CD4-positive, alpha-beta T cell treated with Interleukin-15 for 1 hour (primary cell): ENCODE results near the gene TMEM54.

Experiments
- DNase-seq: peaks from one replicate; pipeline ENCODE4 v3.0.0-alpha.2; 2020

Gene TMEM54

GRCh38 chr1:32900956-32901822, at the start of gene TMEM54:
Gene TMEM54 (minus strand): TSS chr1:32901389. CDS start chr1:32901238, 151 bp downstream.
- no peak for DNase-seq

- no peak for DNase-seq
These were observed 48.3 kb upstream of the TMEM54 start for GRCh38 chr1:32949519-32949918.

- no peak for DNase-seq
These were observed 47.7 kb upstream of the TMEM54 start for GRCh38 chr1:32948905-32949304.

GRCh38 chr1:32948390-32948722, 47.2 kb upstream of the TMEM54 start:
- DNase-seq = no peak

- no peak for DNase-seq
These were observed 46.6 kb upstream of the TMEM54 start for GRCh38 chr1:32947669-32948389.

GRCh38 chr1:32946413-32946812, 45.2 kb upstream of the TMEM54 start:
- no peak for DNase-seq

GRCh38 chr1:32944180-32944579, 43.0 kb upstream of the TMEM54 start:
- DNase-seq = no peak

GRCh38 chr1:32939655-32940371, 38.6 kb upstream of the TMEM54 start:
- DNase-seq = no peak

- DNase-seq = no peak
These were observed 35.9 kb upstream of the TMEM54 start for GRCh38 chr1:32937061-32937460.

GRCh38 chr1:32934535-32934934, 33.3 kb upstream of the TMEM54 start:
- DNase-seq = no peak

GRCh38 chr1:32933742-32934322, 32.6 kb upstream of the TMEM54 start:
- DNase-seq = no peak

GRCh38 chr1:32931760-32932159, 30.6 kb upstream of the TMEM54 start:
- DNase-seq = no peak

- no peak for DNase-seq
These were observed 28.2 kb upstream of the TMEM54 start for GRCh38 chr1:32929366-32929765.

- no peak for DNase-seq
These were observed 27.5 kb upstream of the TMEM54 start for GRCh38 chr1:32928715-32929114.

GRCh38 chr1:32928285-32928684, 27.1 kb upstream of the TMEM54 start:
- DNase-seq = no peak

- DNase-seq = no peak
These were observed 26.3 kb upstream of the TMEM54 start for GRCh38 chr1:32927441-32927840.

GRCh38 chr1:32926562-32926961, 25.4 kb upstream of the TMEM54 start:
- DNase-seq = no peak

- no peak for DNase-seq
These were observed 24.4 kb upstream of the TMEM54 start for GRCh38 chr1:32925403-32926162.

- DNase-seq = no peak
These were observed 23.7 kb upstream of the TMEM54 start for GRCh38 chr1:32924881-32925344.

- no peak for DNase-seq
These were observed 19.6 kb upstream of the TMEM54 start for GRCh38 chr1:32920833-32921232.

GRCh38 chr1:32919811-32920733, 18.9 kb upstream of the TMEM54 start:
- DNase-seq = no peak
